RWPE1 (cell line): ENCODE data around the gene SLC52A3.

Experiments
- CTCF ChIA-PET: fragments of 350-600 bp; sonication (Branson Sonifier 250); formaldehyde crosslinking; extraction: SDS; loops from one replicate; lab custom pipeline; 2021; lab: Yijun Ruan, JAX
- POLR2A ChIA-PET: fragments of 400-600 bp; formaldehyde crosslinking; extraction: SDS; loops from one replicate; lab custom pipeline; 2020; ENCODE audit warnings: antibody characterized with exemption; ENCODE audit not compliant: low non-redundant PET; lab: Yijun Ruan, JAX
- DNase-seq: peaks from one replicate; pipeline ENCODE4 v3.0.0; 2012; ENCODE audit warnings: low spot score
- H3K27ac ChIP-seq: fragments of 450-650 bp; 2 replicates; pipeline ENCODE4 v1.5.1; 2017
- CTCF ChIP-seq: fragments of 450-650 bp; conservative IDR thresholded peaks from 2 replicates; pipeline ENCODE4 v1.5.1; 2017; ENCODE audit warnings: low read depth, mild to moderate bottlenecking

Gene SLC52A3

GRCh38 chr20:776165-776564 is 7.9 kb upstream of the SLC52A3 start:
- ChIA-PET CTCF (interaction anchor here (0.6 to 0.9 kb wide), 2 partner anchors 14 to 1466 kb away, joined by 3 read pairs; no protein-coding TSS in a partner anchor), POLR2A (no interaction called here)
- no peak for TF ChIP-seq CTCF
- H3K27ac ChIP-seq = no peak overlapping the region
- no peak for DNase-seq

- CTCF ChIA-PET = interaction anchor here (0.6 to 0.9 kb wide), 2 partner anchors 14 to 1466 kb away, joined by 3 read pairs; no protein-coding TSS in a partner anchor
- POLR2A ChIA-PET = no interaction called here
- H3K27ac ChIP-seq = no peak overlapping the region
- no peak for DNase-seq
- no peak for TF ChIP-seq CTCF
These were observed 7.4 kb upstream of the SLC52A3 start for GRCh38 chr20:775679-776135.

GRCh38 chr20:774660-775057 is 6.4 kb upstream of the SLC52A3 start:
- POLR2A ChIA-PET = no interaction called here
- CTCF ChIA-PET = interaction anchor here (0.7 kb wide), 1 partner anchor 781 kb away, joined by 4 read pairs; no protein-coding TSS in a partner anchor
- no peak overlapping the region for H3K27ac ChIP-seq
- DNase-seq = no peak
- no peak for TF ChIP-seq CTCF

- no peak overlapping the region for H3K27ac ChIP-seq
- no peak for TF ChIP-seq CTCF
- CTCF ChIA-PET = interaction anchor here (0.7 to 2.0 kb wide), 3 partner anchors 13 to 782 kb away, joined by 4 to 7 read pairs (median 4); no protein-coding TSS in a partner anchor
- POLR2A ChIA-PET = no interaction called here
- DNase-seq = no peak
These were observed 5.8 kb upstream of the SLC52A3 start for GRCh38 chr20:774016-774659.

- POLR2A ChIA-PET = no interaction called here
- TF ChIP-seq CTCF = no peak
These were observed 4.5 kb upstream of the SLC52A3 start for GRCh38 chr20:772806-773205.

GRCh38 chr20:771741-772464 is 3.6 kb upstream of the SLC52A3 start:
- TF ChIP-seq CTCF = no peak
- CTCF ChIA-PET = interaction anchor here (2.0 kb wide), 1 partner anchor 11 kb away, joined by 7 read pairs; no protein-coding TSS in a partner anchor
- no peak overlapping the region for H3K27ac ChIP-seq
- POLR2A ChIA-PET = no interaction called here
- DNase-seq = no peak

More at GRCh38 chr20:772806-773205, 4.5 kb upstream of the SLC52A3 start:
- H3K27ac ChIP-seq = no peak overlapping the region
- DNase-seq = no peak
- CTCF ChIA-PET = interaction anchor here (2.0 kb wide), 1 partner anchor 12 kb away, joined by 7 read pairs; no protein-coding TSS in a partner anchor
